CD4-positive, alpha-beta T cell treated with Interleukin-12 subunit alpha and Interleukin-12 subunit beta, for 1 hour (primary cell): Measurements from ENCODE around the gene RAD52.
"Not testable (repeated sequence)": the region's sequence is repeated elsewhere in the genome, so short reads cannot be mapped to it uniquely, and the experiment has no call there.

ENCODE experiments used
- DNase-seq: peaks from one replicate; pipeline ENCODE4 v3.0.0-alpha.2; 2020

Gene RAD52

DNA sequence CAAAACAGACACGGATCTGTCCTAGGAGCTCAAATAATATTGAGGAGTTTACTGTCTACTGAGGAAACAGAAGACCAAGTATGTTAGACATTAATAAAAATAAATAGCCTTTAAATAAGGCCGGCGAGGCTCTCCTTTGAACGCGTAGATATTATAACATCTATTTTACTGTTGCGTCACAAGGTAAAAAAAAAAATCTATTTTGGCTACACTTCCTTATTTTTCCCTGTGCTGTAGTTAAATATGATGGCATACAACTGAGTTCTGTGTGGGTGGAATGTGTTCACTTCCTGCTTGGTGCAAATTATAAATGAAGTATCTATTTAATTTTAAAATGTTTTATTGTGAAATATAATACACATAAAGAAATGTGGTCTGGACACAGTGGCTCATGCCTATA is 17.2 kb upstream of the RAD52 start:
- DNase-seq = no peak

DNA sequence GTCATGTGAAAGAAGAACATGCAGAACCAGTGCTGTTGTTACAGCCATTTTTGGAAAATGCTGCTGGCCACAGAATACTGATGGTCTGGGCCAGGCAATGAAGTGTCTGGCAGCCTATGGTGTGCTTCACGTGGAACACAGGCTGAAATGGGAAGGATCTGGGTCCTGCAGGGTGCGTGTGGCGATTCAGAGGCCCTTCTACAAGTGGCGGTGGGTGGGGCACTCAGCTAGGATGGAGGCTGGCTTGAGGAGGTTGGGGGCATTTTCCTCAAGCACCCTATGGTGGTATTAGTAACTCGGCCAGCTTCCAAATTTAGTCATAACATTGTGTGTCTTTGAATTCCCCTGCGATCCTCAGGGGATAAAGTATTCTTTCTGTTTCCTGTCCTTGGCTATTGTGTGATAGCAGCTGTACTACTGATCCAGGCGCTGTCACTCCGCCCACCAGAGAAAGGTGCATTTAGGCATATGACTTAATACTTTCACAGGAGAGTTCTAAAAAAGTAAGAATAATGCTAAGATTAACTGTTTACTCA is 9.2 kb upstream of the RAD52 start:
- no peak for DNase-seq

DNA sequence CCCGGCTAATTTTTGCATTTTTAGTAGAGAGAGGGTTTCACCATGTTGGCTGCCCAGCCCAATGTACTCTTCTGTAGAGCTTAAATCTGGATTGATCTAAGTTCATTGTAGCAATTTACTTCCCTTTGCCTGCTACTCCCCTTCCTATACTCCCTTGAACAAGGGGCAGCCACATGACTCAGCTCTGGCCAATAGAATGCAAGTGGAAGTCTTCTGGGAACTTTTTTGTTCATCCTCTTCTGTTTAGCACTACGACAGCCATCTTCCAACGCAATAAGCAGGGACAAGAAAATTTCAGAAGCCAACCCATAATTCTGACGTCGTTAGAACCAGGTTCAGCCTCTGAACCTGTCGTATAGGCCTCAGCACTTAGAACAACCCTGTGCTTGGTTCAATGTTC is 6.4 kb upstream of the RAD52 start:
- no peak for DNase-seq

DNA sequence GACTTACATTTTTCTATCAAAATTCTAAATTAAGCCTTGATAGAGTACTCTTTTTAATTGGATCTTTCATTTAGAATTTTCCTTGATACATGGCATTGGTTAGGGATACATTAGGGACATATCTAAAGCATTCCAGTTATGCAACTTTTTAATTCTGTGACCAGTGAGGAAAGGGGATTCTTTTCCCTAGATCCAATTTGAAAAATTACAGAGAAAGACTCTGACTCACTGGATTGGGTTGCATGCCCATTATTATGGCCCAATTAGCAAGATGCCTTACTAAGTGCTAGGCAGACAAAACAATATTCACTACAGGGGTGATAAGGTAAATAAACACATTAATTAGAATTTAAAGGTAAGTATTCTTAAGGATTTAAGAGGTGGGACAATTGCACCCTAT is 5.2 kb upstream of the RAD52 start:
- no peak for DNase-seq

DNA sequence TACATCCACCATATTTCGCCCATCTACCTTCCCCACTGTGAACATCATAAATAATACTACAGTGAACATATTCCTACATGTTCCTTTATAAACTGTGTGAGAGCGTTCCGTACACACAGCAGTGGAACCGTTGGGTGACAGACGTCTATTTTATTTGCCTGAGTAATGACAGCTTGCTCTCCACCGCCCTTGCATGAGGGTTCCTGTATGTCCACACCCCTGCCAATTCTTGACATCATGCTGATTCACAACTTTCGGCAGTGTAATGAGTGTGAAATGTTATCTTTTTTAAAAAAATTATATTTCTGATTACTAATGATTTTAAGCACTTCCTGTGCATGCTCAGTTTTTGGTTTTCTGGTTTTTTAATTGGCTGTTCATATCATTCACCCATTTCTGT is 4.3 kb upstream of the RAD52 start:
- no peak for DNase-seq

DNA sequence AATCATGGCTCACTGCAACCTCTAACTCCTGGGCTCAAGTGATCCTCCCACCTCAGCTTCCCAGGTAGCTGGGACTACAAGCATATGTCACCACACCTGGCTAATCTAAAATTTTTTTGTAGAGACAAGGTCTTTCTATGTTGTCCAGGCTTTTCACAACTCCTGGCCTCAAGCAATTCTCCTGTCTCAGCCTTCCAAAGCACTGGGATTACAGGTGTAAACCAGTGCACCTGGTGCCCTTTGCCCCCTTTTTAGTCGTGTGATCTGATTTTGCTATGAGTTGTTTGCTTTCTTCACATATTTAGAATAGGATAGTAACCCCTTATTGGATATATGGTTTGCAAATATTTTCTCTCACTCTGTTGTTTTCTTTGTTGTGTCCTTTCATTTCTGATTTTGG is 1.7 kb upstream of the RAD52 start:
- DNase-seq = no peak

DNA sequence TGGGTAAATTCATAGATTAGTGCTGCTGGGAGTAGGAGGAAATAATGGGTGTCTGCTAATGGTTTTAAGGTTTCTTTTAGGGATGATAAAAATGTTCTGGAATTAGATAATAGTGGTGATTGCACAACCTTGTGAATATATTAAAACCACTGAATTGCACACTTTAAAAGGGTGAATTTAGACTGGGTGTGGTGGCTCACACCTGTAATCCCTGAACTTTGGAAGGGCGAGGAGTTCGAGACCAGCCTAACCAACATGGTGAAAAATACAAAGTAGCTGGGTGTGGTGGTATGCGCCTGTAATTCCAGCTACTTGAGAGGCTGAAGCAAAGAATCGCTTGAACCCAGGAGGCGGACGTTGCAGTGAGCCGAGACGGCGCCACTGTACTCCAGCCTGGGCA is 1.3 kb downstream of the RAD52 start:
- DNase-seq = no peak

DNA sequence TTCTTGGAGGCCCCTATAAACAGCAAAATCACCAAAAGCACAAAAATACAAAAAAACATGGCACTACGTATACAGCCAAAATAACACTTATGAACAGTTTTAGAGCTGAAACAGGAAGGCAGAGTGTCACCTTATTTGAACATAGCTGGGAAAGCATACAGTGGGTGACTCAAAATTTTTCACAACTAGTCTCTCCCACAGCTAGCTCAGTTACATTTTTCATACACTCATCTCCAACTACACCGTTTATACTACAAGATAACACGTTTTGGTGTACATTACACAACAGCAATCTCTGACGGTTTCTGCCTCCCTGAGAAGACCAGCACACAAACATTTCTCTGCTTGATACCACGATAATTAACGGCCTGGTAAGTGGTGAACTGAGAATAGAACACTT is 2.9 kb downstream of the RAD52 start:
- no peak for DNase-seq

DNA sequence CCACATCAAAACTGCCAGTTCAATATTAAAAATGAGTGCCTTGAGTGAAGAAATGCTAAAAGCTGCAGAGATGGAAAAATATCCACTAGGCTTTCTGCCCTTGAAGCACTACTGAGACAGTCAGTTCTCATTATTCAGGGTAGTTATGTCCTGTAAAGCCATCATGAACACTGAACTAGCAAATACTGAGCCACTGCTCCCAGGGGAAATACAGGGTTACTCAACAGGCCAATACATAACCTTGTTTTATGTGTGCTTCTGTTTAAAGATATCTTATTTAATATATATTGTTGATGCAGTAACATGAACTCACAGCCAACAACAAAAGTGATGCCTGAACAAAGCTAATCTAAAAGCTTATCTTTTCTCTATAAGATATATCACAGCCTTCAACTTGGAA is 3.3 kb downstream of the RAD52 start:
- no peak for DNase-seq

DNA sequence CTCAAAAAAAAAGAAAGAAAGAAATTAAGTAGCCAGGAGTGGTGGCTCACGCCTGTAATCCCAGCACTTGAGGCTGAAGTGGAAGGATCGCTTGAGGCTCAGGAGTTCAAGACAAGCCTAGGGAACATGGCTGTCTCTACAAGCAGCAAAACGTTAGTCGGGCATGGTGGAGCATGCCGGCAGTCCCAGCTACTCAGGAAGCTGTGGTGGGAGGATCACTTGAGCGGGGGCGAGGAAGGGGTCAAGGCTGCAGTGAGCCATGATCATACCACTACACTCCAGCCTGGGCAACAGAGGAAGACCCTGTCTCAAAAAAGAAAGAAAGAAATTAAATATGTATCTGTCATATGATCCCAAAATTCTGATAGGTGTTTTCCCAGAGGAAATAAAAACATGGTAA is 5.3 kb downstream of the RAD52 start:
- no peak for DNase-seq

DNA sequence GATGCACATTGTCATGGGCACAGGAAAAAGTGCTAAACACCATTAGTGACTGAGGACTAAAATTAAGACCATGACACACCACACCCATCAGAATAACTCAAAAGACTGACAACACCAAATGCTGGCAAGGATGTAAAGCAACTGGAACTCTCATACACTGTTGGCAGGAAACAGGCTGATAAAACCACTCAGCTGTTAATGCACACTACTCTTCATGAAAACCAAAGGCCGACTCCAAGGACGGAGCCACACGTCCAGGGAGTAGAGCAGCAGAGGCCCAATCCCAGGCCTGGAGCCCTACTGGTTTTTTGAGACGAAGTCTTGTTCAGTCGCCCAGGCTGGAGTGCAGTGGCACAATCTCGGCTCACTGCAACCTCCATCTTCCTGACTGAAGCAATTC is 6.4 kb downstream of the RAD52 start:
- DNase-seq = no peak

DNA sequence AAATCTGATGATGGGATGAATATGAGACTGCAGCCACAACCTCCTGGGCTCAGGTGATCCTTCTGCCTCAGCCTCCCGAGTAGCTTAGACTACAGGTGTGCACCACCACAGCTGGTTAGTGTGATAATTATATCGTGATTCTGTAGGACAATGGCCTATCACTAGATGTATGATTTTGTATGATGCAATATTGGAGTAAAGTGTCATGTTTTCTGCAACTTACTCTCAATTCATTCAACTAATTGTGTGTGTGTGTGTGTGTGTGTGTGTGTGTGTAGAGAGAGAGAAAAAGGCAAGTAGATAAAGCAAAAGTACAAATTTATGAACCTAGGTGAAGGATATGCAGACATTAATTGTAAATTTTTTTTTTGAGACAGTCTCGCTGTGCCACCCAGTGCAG is 10.7 kb downstream of the RAD52 start:
- DNase-seq = no peak

DNA sequence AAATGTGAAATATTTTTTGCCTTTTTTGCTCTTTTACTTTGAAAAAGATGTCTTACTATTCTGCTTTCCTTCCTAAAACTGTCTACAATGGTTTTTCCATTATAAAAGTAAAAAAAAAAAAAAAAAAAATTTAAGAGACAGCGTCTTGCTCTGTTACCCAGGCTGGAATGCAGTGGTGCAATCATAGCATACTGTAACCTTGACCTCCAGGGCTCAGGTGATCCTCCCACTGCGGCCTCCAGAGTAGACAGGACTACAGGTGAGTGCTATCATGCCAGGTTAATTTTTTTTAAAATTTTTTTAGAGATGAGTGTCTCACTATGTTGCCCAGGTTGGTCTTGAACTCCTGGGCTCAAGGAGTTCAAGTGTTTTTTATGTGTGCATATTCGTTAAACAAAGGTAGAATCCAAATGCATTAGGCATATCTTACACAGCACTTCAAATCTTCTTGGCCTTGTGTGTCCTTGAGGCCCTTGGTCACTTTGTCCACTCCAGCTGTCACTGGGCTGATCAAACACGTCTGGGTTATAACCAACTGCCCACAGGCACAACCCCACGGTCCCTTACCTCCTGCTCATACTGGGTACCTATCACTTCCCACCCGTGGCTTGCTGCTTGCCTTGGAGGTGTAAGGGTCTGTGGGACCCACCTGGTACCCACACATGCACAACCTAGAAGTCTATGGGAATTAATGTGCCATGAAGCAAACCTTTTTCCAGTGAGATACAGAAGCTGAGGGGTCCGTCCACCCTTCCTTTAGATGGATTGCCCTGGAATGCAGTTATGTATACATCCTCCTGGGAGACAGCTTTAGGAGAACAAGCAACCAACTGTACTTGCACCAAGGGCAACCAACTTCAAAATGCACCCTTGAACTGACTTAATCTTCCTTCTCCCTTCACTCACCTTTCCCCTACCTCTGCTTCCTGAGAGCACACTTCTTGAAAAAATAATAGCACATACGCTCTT is 12.8 kb downstream of the RAD52 start:
- no peak for DNase-seq

DNA sequence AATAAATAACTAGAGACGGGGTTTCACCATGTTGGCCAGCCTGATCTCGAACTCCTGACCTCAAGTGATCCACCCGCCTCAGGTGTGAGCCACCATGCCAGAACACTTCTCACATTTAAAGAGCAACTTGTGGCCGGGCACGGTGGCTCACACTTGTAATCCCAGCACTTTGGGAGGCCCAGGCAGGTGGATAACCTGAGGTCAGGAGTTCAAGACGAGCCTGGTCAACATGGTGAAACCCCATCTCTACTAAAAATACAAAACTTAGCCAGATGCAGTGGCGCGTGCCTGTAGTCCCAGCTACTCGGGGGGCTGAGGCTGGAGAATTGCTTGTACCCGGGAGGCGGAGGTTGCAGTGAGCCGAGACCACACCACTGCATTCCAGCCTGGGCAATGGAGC is 13.6 kb downstream of the RAD52 start:
- DNase-seq = not testable (repeated sequence)

DNA sequence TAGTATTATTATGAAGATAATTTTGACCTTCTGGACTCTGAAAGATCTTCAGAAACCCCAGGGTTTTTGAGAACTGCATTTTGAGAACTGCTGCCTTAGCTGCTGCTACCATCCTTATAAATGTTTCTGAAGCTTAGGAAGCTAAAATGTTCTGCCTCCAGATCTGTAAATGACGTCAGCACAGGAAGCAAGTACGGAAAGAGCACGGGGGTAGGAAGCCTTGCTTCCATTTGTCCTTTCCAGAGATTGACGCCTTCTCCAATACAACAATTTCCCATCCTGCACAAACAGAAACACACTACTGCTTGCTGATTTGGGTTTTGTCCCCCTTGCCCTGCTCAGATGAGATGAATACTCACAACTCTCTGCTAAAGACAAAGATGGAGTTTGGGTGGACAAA is 17.9 kb downstream of the RAD52 start:
- DNase-seq = no peak

DNA sequence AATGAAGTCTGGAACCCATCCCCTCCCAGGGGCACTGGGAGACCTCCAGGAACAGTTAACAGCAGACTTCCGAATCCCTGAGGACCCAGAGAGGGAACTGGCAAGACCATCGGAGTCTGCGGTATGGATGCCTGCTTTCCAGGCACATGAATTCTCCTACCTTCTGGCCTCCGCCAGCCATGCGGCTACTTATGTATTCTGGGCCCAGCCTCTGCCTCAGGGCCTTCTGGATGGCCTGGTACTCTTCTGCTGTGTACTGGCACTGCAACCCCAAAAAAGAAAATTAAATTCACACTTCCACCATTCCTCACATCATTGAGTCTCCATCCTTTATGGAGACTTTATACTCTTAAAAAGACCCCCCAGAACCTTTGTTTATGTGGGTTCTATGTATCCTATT is 18.4 kb downstream of the RAD52 start:
- no peak for DNase-seq

DNA sequence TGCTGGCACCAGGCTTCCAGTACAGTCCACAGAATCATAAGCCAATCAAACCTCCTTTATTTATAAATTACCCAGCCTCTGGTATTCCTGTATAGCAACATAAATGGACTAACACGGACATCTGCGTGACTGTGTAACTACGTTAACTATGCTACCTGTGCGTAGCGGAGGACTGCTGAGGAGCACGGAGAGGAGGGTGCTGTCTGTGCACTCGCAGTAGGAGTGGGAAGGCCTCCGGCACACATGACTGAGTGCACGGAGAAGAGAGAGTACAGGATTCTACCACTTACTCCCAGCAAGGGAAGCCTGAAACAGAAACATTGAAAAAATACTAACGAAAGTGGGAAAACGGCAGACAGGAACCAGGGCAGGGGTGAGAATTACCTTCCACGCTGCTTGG is 22.9 kb downstream of the RAD52 start:
- no peak for DNase-seq

DNA sequence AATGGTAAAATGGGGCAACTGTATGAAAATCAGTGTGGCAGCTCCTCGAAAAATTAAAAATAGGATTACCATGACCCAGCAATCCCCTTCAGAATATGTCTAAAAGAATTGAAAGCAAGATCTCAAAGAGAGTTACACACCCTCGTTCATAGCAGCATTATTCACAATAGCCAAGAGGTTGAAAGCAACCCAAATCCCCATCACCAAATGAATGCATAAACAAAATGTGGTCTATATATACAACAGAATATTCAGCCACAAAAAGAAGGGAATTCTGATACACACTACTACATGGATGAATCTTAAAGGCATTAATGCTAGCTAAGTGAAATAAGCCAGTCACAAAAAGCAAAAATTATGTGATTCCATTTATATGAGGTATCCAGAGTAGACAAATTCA is 27.2 kb downstream of the RAD52 start:
- no peak for DNase-seq

DNA sequence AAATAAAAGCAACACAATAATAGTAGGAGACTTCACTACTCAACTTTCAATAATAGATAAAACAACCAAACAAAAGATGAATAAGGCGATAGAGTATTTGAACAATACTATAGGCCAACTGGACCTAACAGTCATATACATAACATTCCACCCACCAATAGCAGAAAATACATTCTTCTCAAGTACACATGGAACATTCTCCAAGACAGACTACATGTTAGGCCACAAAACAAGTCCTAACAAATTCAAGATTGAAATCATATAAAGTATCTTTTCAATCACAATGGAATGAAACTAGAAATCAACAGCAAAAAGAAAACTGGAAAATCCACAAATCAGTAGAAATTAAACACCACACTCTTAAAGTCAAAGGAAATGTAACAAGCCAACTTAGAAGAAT is 28.8 kb downstream of the RAD52 start:
- DNase-seq = no peak

DNA sequence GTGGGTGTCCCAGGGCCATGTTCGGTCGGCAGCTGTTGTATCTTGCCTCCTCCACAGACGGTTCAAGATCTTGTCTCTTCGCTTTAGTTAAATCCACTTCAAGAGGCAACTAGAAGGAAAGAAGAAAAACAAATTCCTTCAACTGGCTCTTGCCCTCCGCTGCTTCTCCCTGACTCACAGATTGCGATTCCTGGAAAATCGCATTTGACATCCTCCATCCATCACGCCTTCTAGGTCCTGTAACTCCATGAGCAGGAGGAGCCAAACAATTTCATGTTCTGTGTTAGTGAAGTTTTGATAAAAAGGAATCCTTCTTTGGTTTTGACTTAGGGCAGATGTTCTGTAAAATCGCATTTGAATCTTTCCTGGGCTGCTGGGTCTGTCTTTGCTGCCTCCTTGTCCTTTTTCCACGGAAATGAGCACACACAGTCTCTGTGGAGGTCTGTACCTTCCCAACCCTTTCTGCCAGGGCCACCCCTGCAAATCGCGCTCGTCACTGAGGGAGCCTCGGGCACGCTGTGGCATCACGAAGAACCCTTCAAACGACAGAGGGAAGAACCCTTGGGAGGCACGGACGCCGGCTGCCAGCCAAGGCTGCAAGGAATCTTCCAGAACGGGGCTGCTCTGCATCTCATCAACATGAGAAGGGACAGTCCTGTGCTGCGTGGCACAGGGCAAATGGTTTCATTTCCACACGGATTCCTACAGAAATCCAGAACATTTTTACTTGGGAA is 32.6 kb downstream of the RAD52 start:
- DNase-seq = no peak

DNA sequence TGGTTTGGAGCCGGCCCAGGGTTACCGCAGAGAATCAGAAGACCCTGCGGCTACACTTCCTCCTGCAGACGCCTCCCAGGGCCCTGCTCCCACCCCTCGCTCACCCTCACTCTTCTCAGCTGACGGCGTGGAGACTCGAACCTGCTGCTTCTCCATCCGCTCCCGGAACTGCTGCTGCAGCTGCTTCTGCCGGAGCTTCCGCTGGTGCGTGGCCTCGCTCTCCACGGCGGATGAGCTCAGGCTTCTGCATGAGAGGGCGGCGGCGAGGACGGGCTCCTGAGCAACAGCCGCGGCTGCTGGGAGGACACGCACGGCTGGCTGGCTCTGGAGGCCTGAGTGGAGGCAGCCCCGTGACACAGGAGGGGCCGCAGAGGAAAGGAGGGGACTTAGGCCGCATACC is 33.3 kb downstream of the RAD52 start:
- no peak for DNase-seq

DNA sequence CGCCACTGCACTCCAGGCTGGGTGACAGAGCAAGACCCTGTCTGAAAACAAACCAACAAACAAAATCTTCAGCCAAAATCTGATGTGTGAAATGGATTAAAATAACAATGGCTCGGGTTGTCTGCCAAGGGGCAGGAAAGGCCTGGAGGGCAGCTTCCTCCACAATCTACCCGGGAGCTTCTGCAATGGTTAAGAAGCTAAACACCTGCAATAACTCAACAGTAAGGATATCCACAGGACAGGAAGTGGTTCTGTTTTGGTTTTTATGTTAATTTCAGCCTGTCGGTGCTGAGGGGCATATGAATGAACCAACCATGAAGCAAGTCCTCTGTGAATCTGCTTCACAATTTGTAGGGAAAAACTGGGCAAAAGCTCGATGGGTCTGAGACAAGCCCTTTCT is 34.4 kb downstream of the RAD52 start:
- no peak for DNase-seq

DNA sequence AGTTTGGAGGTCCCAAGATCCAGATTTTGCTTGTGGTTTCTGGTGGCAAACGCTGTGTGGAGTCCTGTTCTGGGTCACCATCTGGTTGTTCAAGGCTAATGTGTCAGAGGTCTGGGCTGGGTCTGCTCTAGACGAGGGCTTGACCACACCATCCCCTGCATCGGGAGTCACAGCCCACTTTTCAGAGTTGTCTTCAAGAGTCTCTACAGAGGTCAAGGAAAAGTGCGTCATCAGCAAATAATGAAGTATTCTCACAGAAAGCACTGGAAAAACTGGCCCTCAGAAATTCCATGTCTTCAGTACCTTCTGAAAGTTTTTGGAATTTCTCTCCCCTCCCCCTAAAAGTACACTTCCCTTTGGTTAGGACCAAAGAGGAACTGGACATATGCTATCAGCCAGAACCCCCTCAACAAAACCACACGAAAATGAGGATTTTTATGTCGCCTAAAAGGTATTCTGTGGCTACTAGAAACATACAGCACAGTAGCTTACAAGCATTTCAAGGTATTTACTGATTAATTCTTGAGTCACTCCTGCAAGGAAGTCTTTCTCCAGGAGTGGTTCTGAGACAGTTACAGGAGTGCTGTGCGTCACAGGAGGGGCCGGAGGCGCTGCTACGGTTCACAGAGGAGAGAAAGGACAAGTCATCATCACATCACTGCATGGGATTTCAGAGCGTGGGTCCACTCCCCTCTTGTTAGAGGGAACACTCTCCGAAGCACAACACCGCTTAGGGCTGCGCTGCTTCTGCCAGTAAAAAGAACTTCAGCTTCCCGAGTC is 35.4 kb downstream of the RAD52 start:
- no peak for DNase-seq
